Right atrium auricular region (tissue), 2 donors: ENCODE measurements around the gene SNX24. TPM values are rescaled to one million over a fixed set of nuclear protein-coding genes. Genes with fewer than 3 reads are reported as not detected.

Source experiments
- DNase-seq: peaks from one replicate; pipeline ENCODE4 v3.0.0-alpha.2; 2019; ENCODE audit warnings: low spot score
- H3K27ac ChIP-seq, 2 donors: fragments of 200-600 bp; sonication (generic); 1 replicate in 1 of 2; 2 replicates in 1 of 2; pipeline ENCODE4 v1.5.1; 2016 to 2019
- H3K27me3 ChIP-seq, 2 donors: fragments of 200-600 bp; sonication (generic); one replicate each; pipeline versions ENCODE4 v1.5.1 to v1.6.0; 2017 to 2019
- H3K36me3 ChIP-seq: fragments of 200-600 bp; sonication (generic); one replicate; pipeline ENCODE4 v1.5.1; 2016
- H3K4me1 ChIP-seq, 2 donors: fragments of 200-600 bp; sonication (generic); one replicate each; pipeline versions ENCODE4 v1.5.1 to v1.6.0; 2017 to 2019
- H3K4me3 ChIP-seq, 2 donors: fragments of 200-600 bp; sonication (generic); 1 replicate in 1 of 2; 2 replicates in 1 of 2; pipeline ENCODE4 v1.5.1; 2017 to 2019; ENCODE audit warnings: mild to moderate bottlenecking in 1 of 2, moderate library complexity in 1 of 2
- H3K9me3 ChIP-seq, 2 donors: fragments of 200-600 bp; sonication (generic); one replicate each; pipeline ENCODE4 v1.5.1; 2019
- total RNA-seq, 2 donors: library from RNA; depleted of rRNA; stranded (reverse); fragments of >200 nt; gene quantifications; one replicate each; pipeline ENCODE4 v1.1.0, GENCODE V29; 2016
- TF ChIP-seq, protein P1 (sequence below), 2 donors: fragments of 200-600 bp; sonication (generic); IDR thresholded peaks; one replicate each; pipeline ENCODE4 v1.5.1; 2019; ENCODE audit warnings: antibody characterized with exemption in 2 of 2

SNX24 gene
- total RNA-seq, 2 donors from 2014 or later = 10.8 to 13.2 TPM

DNA sequence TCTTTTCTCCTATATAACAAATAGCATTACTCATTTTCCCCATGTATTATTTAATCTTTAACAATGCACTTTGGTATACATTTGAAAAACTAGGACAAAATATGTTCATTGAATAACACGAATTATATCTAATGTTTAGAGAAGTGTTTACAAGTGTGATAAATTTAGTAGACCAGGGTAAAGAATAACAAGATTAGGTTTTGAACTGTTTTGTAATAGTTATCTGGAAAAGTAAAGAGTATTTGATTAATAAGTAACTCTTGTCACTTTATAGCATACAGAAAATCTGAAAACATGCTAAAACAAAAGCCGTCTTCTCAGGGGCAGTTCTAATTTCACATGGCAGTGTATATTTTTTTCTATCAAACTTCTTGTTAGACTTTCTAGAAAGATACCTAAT, 132.7 kb downstream of the SNX24 start:
- TF ChIP-seq, protein P1, sequence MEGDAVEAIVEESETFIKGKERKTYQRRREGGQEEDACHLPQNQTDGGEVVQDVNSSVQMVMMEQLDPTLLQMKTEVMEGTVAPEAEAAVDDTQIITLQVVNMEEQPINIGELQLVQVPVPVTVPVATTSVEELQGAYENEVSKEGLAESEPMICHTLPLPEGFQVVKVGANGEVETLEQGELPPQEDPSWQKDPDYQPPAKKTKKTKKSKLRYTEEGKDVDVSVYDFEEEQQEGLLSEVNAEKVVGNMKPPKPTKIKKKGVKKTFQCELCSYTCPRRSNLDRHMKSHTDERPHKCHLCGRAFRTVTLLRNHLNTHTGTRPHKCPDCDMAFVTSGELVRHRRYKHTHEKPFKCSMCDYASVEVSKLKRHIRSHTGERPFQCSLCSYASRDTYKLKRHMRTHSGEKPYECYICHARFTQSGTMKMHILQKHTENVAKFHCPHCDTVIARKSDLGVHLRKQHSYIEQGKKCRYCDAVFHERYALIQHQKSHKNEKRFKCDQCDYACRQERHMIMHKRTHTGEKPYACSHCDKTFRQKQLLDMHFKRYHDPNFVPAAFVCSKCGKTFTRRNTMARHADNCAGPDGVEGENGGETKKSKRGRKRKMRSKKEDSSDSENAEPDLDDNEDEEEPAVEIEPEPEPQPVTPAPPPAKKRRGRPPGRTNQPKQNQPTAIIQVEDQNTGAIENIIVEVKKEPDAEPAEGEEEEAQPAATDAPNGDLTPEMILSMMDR (IDR thresholded peaks at IDR 0.05) = no peak
- no peak overlapping the region for H3K27ac ChIP-seq
- no peaks in the 10 kb centered on the region for H3K4me1 ChIP-seq
- no peaks in the 10 kb centered on the region for H3K9me3 ChIP-seq
- H3K4me3 ChIP-seq = no peak overlapping the region
- no peaks in the 10 kb centered on the region for H3K27me3 ChIP-seq
- DNase-seq = no peak
- no peaks in the 10 kb centered on the region for H3K36me3 ChIP-seq

DNA sequence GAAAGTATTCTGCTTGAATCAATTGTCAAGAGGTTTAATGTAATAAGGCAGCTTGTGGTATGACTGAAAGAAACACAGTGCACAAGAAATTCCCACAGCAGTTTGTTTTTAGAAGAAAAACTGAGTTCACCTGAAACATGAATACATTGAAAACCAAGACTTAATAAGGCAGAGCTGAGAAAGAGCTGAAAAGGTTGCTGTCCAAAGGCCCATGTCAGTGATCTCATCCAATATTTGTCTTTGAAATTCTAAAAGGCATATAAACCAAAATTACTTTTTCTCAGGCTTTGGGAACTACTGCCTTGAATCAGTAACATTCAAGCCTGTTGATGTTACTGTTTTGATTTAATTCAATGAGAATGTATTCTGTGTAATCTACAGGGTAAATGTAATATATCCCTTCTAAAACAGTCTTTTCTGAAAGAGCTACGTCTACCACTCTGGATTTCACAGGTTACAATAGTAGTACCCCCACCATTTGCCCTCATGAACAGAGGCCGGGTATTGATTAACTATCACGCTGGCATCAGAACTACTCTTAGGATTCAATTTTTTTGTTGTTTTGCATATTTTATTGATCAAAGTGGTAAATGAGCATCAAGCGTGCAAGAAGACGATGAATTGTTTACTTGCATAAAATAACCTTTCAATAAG, 133.4 kb downstream of the SNX24 start:
- Histone ChIP-seq H3K27ac (no peak overlapping the region), H3K4me1 (no peaks in the 10 kb centered on the region), H3K27me3 (no peaks in the 10 kb centered on the region), H3K36me3 (no peaks in the 10 kb centered on the region), H3K9me3 (no peaks in the 10 kb centered on the region), H3K4me3 (no peak overlapping the region)
- no peak for DNase-seq
- TF ChIP-seq, protein P1 (IDR thresholded peaks at IDR 0.05) = no peak

DNA sequence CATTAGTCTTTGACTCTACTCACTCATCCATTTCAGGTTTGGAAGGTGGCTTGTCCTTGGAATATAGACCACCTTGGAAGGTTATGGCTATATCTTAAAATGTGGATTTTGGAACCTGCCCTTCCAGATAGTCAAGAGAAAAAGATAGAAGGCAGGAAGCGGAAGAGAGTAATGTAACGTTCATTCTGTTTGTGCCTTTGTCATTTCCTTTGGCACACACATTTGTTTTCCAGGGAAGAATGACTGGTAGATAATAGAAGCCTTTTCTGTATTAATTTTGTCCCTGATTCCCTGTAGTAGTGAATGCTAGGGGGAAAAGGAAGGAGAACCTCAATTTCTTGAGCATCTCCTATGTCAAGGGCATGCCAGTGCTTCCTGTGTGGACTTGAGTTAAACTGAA, 136.4 kb downstream of the SNX24 start:
- no peak overlapping the region for H3K27ac ChIP-seq
- H3K27me3 ChIP-seq = no peaks in the 10 kb centered on the region
- H3K4me3 ChIP-seq = no peak overlapping the region
- no peaks in the 10 kb centered on the region for H3K36me3 ChIP-seq
- TF ChIP-seq, protein P1 (IDR thresholded peaks at IDR 0.05) = no peak
- H3K4me1 ChIP-seq = no peaks in the 10 kb centered on the region
- no peak for DNase-seq
- no peaks in the 10 kb centered on the region for H3K9me3 ChIP-seq

DNA sequence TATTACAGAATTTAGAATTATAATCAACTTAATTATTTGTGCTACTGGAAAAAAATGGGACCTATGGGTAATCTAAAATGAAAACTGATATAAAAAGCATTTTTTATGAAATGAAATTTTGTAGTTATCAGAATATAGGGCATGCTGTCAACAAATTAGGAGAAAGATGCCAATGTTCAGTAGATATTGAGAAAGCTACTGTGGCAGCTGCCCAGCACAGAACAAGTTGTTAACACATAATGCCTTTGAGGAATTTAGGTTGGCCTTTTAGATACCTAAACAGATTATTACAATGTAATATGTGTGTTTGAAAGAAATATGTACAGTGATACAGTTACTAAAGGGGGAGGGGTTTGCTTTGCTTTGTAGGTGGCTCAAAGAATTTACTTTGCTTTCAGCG, 137.0 kb downstream of the SNX24 start:
- H3K9me3 ChIP-seq = no peaks in the 10 kb centered on the region
- no peaks in the 10 kb centered on the region for H3K27me3 ChIP-seq

DNA sequence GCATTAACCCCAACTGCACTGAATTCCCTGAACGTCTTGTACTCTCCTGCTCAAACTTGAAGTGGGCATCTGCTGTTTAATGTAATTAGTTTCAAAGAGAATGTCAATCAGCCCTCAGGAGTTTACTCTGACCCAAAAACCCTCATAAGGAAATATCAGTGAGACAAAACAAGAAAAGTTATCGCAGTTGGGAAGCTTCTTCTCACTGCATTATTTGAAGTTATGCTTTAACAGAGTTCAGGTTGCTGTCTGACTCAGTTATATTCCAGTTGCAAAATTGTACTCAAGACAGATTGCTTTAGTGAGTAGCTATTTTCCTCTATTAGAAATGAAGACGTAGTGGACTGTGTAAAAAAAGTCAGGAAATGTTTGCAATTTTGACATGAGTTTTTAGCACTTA, 139.0 kb downstream of the SNX24 start:
- H3K4me3 ChIP-seq = no peak overlapping the region
- H3K36me3 ChIP-seq = no peaks in the 10 kb centered on the region
- H3K9me3 ChIP-seq = no peaks in the 10 kb centered on the region
- no peaks in the 10 kb centered on the region for H3K27me3 ChIP-seq
- TF ChIP-seq, protein P1 (IDR thresholded peaks at IDR 0.05) = no peak
- H3K27ac ChIP-seq = no peak overlapping the region
- DNase-seq = no peak
- no peaks in the 10 kb centered on the region for H3K4me1 ChIP-seq

More for the DNA sequence above, 137.0 kb downstream of the SNX24 start:
- H3K27ac ChIP-seq = no peak overlapping the region
- H3K4me3 ChIP-seq = no peak overlapping the region
- no peak for DNase-seq
- TF ChIP-seq, protein P1 (IDR thresholded peaks at IDR 0.05) = no peak
- no peaks in the 10 kb centered on the region for H3K4me1 ChIP-seq
- H3K36me3 ChIP-seq = no peaks in the 10 kb centered on the region
